WTC11 (cell line): Measurements from ENCODE around the gene TRIM16.
"Not testable (repeated sequence)": the region's sequence is repeated elsewhere in the genome, so short reads cannot be mapped to it uniquely, and the experiment has no call there.

Experiments
- NR2C2 ChIP-seq: sonication (generic); formaldehyde crosslinking; IDR thresholded peaks from 2 replicates; pipeline ENCODE4 v1.8.0; 2022; ENCODE audit warnings: mild to moderate bottlenecking, missing genetic modification reagents
- TCF7 ChIP-seq: sonication (generic); formaldehyde crosslinking; IDR thresholded peaks from 2 replicates; pipeline ENCODE4 v1.8.0; 2022; ENCODE audit warnings: mild to moderate bottlenecking, low read depth, missing genetic modification reagents, moderate library complexity
- ZNF232 ChIP-seq: sonication (generic); formaldehyde crosslinking; IDR thresholded peaks from 2 replicates; pipeline ENCODE4 v1.8.0; 2022; ENCODE audit warnings: mild to moderate bottlenecking, missing genetic modification reagents
- TF ChIP-seq, protein P1 (sequence below): fragments of 200-600 bp; IDR thresholded peaks from 2 replicates; pipeline ENCODE4 v1.8.0; 2022; ENCODE audit warnings: antibody characterized with exemption

DNA sequence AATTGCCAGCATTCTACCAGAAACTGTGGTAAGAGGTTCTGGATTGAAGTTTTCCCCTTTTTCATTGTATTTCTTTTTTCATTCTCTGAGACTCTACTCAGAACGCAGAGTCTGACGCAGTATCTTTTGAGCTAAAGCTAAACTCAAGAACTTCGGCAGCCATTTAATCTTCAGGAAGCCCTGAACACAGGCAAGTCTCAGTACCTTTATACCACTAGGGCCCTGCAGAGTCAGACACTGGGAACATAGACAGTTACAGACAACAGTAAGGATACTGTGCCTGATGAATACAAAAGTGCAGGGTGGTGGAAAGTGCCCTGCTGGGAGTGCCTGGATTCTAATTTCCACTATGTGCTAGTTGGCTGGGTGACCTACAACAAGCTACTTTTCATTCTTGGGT lies 976 bp downstream of the TRIM16 start:
- TF ChIP-seq NR2C2; TCF7 (CRISPR knock-in tag); ZNF232: not testable (repeated sequence)
- TF ChIP-seq, protein P1, sequence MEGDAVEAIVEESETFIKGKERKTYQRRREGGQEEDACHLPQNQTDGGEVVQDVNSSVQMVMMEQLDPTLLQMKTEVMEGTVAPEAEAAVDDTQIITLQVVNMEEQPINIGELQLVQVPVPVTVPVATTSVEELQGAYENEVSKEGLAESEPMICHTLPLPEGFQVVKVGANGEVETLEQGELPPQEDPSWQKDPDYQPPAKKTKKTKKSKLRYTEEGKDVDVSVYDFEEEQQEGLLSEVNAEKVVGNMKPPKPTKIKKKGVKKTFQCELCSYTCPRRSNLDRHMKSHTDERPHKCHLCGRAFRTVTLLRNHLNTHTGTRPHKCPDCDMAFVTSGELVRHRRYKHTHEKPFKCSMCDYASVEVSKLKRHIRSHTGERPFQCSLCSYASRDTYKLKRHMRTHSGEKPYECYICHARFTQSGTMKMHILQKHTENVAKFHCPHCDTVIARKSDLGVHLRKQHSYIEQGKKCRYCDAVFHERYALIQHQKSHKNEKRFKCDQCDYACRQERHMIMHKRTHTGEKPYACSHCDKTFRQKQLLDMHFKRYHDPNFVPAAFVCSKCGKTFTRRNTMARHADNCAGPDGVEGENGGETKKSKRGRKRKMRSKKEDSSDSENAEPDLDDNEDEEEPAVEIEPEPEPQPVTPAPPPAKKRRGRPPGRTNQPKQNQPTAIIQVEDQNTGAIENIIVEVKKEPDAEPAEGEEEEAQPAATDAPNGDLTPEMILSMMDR, result not testable (repeated sequence)
